B cell (primary cell): Measurements from ENCODE around the gene KIAA1217. TPM values are rescaled to one million over a fixed set of nuclear protein-coding genes. Genes with fewer than 3 reads are reported as not detected.
A peak's percentile ranks its signal among the peaks of the same experiment; 100 is the strongest.

ENCODE experiments used
- ATAC-seq: fragments of 200-7000 bp; cut with Tn5 transposase; one replicate; pipeline ENCODE4 v1.10.0; 2021; ENCODE audit warnings: low read depth, mild to moderate bottlenecking, moderate number of reproducible peaks, moderate library complexity
- CTCF ChIA-PET: fragments of 350-600 bp; sonication (Branson Sonifier 250); formaldehyde crosslinking; loops from one replicate; lab custom pipeline; 2021; ENCODE audit warnings: antibody characterized with exemption, inconsistent platforms; lab: Charles Lee
- POLR2A ChIA-PET: fragments of 350-600 bp; sonication (Branson Sonifier 250); formaldehyde crosslinking; loops from one replicate; lab custom pipeline; 2021; ENCODE audit warnings: antibody characterized with exemption; lab: Charles Lee
- DNase-seq: peaks from one replicate; pipeline ENCODE4 v3.0.0; 2013
- H2AFZ ChIP-seq: 2 replicates; pipeline ENCODE4 v1.6.1; 2012; ENCODE audit warnings: mild to moderate bottlenecking, low read depth, low read length; ENCODE audit not compliant: insufficient read depth, poor library complexity, severe bottlenecking
- H3K27ac ChIP-seq, 2 donors: 1 replicate in 1 of 2; 2 replicates in 1 of 2; pipeline ENCODE4 v1.5.1; 2012 to 2013; ENCODE audit warnings: low read length in 2 of 2, mild to moderate bottlenecking in 2 of 2, moderate library complexity in 1 of 2
- H3K27me3 ChIP-seq, 4 experiments: fragments of 200-600 bp in 1 of 4; sonication (generic) in 1 of 4; replicated peaks in 1 of 4; 1 replicate in 2 of 4; 2 replicates in 2 of 4; pipeline versions ENCODE4 v1.6.1 to v1.7.0; 2013 to 2016; ENCODE audit warnings: low read length in 3 of 4, mild to moderate bottlenecking in 2 of 4, mixed read lengths in 1 of 4, moderate library complexity in 1 of 4; ENCODE audit not compliant: insufficient read depth in 4 of 4, control insufficient read depth in 3 of 4; ENCODE audit errors: control extremely low read depth in 1 of 4
- H3K36me3 ChIP-seq, 2 experiments: replicated peaks in 1 of 2; 1 replicate in 1 of 2; 2 replicates in 1 of 2; pipeline versions ENCODE4 v1.6.1 to v1.7.1; 2013; ENCODE audit warnings: low read length in 1 of 2; ENCODE audit not compliant: insufficient read depth in 2 of 2, control insufficient read depth in 1 of 2; ENCODE audit errors: control extremely low read depth in 1 of 2, extremely low read depth in 1 of 2
- H3K4me1 ChIP-seq, 2 donors: fragments of 200-600 bp in 1 of 2; sonication (generic) in 1 of 2; 1 replicate in 1 of 2; 2 replicates in 1 of 2; pipeline versions ENCODE4 v1.5.1 to v1.6.1; 2013 to 2017; ENCODE audit warnings: low read length in 2 of 2; ENCODE audit not compliant: control insufficient read depth in 2 of 2, insufficient read depth in 2 of 2
- H3K4me2 ChIP-seq: replicated peaks from 2 replicates; pipeline ENCODE3; 2012; ENCODE audit warnings: mild to moderate bottlenecking, low read depth, low read length; ENCODE audit not compliant: poor library complexity, severe bottlenecking
- H3K4me3 ChIP-seq, 5 experiments: fragments of 200-600 bp in 1 of 5; sonication (generic) in 1 of 5; 1 replicate in 3 of 5; 2 replicates in 2 of 5; pipeline versions ENCODE4 v1.5.1 to v1.7.0; 2011 to 2016; ENCODE audit warnings: low read length in 4 of 5, mild to moderate bottlenecking in 4 of 5, low read depth in 2 of 5, control low read depth in 1 of 5, moderate library complexity in 1 of 5; ENCODE audit not compliant: insufficient read depth in 1 of 5; ENCODE audit errors: control extremely low read depth in 1 of 5, extremely low read depth in 1 of 5
- H3K79me2 ChIP-seq: fragments of 200-600 bp; sonication (generic); one replicate; pipeline ENCODE4 v1.6.0; 2016; ENCODE audit warnings: low read length; ENCODE audit not compliant: control insufficient read depth, insufficient read depth
- H3K9ac ChIP-seq: fragments of 200-600 bp; sonication (generic); 2 replicates; pipeline ENCODE4 v1.6.1; 2017; ENCODE audit warnings: mild to moderate bottlenecking, low read length, moderate library complexity
- H3K9me3 ChIP-seq, 3 donors: one replicate each; pipeline versions ENCODE4 v1.6.1 to v1.7.1; 2013; ENCODE audit warnings: low read length in 2 of 3; ENCODE audit not compliant: control insufficient read depth in 2 of 3, insufficient read depth in 1 of 3; ENCODE audit errors: control extremely low read depth in 1 of 3
- H4K20me1 ChIP-seq: 2 replicates; pipeline ENCODE4 v1.6.0; 2012; ENCODE audit warnings: mild to moderate bottlenecking, low read length; ENCODE audit not compliant: insufficient read depth, control insufficient read depth, poor library complexity, severe bottlenecking
- H3K27ac Mint-ChIP-seq: one replicate; pipeline ENCODE4 v1.8.0; 2021; ENCODE audit warnings: mixed read lengths
- H3K27me3 Mint-ChIP-seq: one replicate; pipeline ENCODE4 v1.8.0; 2021; ENCODE audit warnings: mixed read lengths
- H3K4me1 Mint-ChIP-seq: one replicate; pipeline ENCODE4 v1.8.0; 2021; ENCODE audit warnings: mixed read lengths
- H3K4me3 Mint-ChIP-seq: one replicate; pipeline ENCODE4 v1.8.0; 2021; ENCODE audit warnings: mixed read lengths
- H3K9me3 Mint-ChIP-seq: one replicate; pipeline ENCODE4 v1.8.0; 2022; ENCODE audit warnings: mixed read lengths; ENCODE audit not compliant: insufficient read depth
- EZH2 ChIP-seq: IDR thresholded peaks from 2 replicates; pipeline ENCODE4 v1.6.1; 2012; ENCODE audit warnings: borderline replicate concordance, low read depth, mild to moderate bottlenecking, moderate library complexity, low read length; ENCODE audit not compliant: insufficient read depth, poor library complexity, severe bottlenecking
- WGBS: methylation state at CpG from one replicate; pipeline ENCODE4 v1.1.5; 2013; ENCODE audit warnings: missing lambda C conversion rate; ENCODE audit not compliant: insufficient coverage; 5-methylcytosine and 5-hydroxymethylcytosine counted together
- intact Hi-C: fragments of 100-400 bp; cut with micrococcal nuclease; formaldehyde crosslinking; loops from one replicate; pipeline ENCODE4 v1.10.0; 2022
- polyA plus RNA-seq: library from polyadenylated mRNA; depleted of rRNA; stranded (reverse); fragments of >200 nt; gene quantifications from 2 replicates; pipeline ENCODE4 v1.2.3, GENCODE V29; 2012
- total RNA-seq, 2 donors: library from RNA; stranded (reverse); fragments of 120-200 nt in 1 of 2; gene quantifications; 1 replicate in 1 of 2; 2 replicates in 1 of 2; pipeline versions ENCODE4 v1.2.3 to v1.2.4, GENCODE V29; 2013 to 2022
- TF ChIP-seq, protein P1 (sequence below): fragments of 200-600 bp; IDR thresholded peaks from one replicate; pipeline ENCODE4 v1.8.0; 2022; ENCODE audit warnings: antibody characterized with exemption, mild to moderate bottlenecking

Gene KIAA1217
- total and polyA plus RNA-seq, 2 donors (not counting 1 experiment from before 2014, with no cell fraction given), result 0.67 TPM; not detected in 1

DNA sequence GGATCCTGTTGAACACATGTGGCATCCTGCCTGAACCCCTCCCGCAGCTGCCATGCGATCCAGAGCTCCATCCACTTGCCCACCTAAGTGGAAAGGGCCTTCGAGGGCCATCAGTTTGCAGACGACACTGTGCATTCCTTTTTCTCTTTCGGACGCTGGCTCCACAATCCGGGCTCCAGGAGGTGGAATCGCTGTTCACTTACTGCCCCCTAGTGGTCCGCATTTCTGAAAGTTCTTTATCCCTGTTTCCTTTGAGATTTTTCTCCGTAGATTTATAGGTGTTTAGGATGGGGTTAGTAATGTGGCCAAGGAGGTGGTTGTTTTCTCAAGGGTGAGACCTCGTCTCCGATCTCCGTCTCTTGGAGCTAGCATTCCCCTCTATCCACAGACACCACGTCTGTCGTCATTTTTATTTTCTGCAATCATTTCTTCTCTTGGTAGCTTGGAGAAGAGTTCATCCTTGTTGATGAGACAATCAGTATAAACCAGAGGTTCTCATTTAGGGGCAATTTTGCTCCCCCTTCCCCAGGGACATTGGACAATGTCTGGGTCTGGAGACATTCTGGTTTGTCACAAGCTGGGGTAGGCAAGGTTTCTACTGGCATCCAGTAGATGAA is 310.2 kb downstream of the KIAA1217 start:
- H3K27ac Mint-ChIP-seq, result no peak overlapping the region
- no peaks in the 10 kb centered on the region for H3K9me3 Mint-ChIP-seq
- ChIA-PET CTCF (interaction anchor here (0.8 kb wide), 1 partner anchor 13 kb away, joined by 3 read pairs; no protein-coding TSS in a partner anchor), POLR2A (no interaction called here)
- no peak overlapping the region for H3K4me3 Mint-ChIP-seq
- no peak overlapping the region for H2AFZ ChIP-seq
- H3K4me2 ChIP-seq, result no peak overlapping the region
- DNase-seq (no peak), ATAC-seq (no peak)
- intact Hi-C loops, result no loop called here
- peaks cover 0 to 7% (median 3%) of the 10 kb centered on the region in 4 experiments for H3K27me3 ChIP-seq
- no peaks in the 10 kb centered on the region for H3K4me1 Mint-ChIP-seq
- H3K9ac ChIP-seq, result no peak overlapping the region
- H3K9me3 ChIP-seq, result no peaks in the 10 kb centered on the region
- H3K27ac ChIP-seq, result no peak overlapping the region
- H3K36me3 ChIP-seq, result no peaks in the 10 kb centered on the region
- H4K20me1 ChIP-seq, result no peaks in the 10 kb centered on the region
- TF ChIP-seq EZH2, result no peak
- TF ChIP-seq, protein P1, sequence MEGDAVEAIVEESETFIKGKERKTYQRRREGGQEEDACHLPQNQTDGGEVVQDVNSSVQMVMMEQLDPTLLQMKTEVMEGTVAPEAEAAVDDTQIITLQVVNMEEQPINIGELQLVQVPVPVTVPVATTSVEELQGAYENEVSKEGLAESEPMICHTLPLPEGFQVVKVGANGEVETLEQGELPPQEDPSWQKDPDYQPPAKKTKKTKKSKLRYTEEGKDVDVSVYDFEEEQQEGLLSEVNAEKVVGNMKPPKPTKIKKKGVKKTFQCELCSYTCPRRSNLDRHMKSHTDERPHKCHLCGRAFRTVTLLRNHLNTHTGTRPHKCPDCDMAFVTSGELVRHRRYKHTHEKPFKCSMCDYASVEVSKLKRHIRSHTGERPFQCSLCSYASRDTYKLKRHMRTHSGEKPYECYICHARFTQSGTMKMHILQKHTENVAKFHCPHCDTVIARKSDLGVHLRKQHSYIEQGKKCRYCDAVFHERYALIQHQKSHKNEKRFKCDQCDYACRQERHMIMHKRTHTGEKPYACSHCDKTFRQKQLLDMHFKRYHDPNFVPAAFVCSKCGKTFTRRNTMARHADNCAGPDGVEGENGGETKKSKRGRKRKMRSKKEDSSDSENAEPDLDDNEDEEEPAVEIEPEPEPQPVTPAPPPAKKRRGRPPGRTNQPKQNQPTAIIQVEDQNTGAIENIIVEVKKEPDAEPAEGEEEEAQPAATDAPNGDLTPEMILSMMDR, result peak; percentile 49
- peaks cover 14% of the 10 kb centered on the region for H3K27me3 Mint-ChIP-seq
- H3K4me3 ChIP-seq, result no peak overlapping the region
- no peaks in the 10 kb centered on the region for H3K4me1 ChIP-seq
- H3K79me2 ChIP-seq, result no peaks in the 10 kb centered on the region
- 8% methylated on average over 9 of the region's 15 CpGs for WGBS

DNA sequence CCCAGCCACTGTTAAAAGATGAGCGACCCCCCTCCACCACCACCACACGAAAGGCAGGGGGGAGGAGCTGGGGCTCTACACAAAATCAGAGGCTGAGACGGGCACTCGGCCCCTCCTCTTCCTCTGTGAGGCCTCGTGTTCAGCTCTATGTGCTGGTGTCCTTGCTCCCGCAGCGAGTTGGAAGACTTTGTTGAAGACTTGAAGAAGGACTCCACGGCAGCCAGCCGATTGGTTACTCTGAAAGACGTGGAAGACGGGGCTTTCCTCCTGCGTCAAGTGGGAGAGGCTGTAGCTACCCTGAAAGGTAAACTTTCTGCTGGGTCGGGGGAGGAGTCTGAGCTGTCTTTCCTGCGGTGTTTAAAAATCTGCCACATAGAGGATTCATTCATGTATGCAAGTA is 311.0 kb downstream of the KIAA1217 start:
- no peak for DNase-seq
- H3K27ac Mint-ChIP-seq, result no peak overlapping the region

More for the DNA sequence above, 311.0 kb downstream of the KIAA1217 start:
- H3K4me2 ChIP-seq, result no peak overlapping the region
- H3K79me2 ChIP-seq, result no peaks in the 10 kb centered on the region
- no peaks in the 10 kb centered on the region for H3K4me1 ChIP-seq
- H3K4me3 Mint-ChIP-seq, result no peak overlapping the region
- peaks cover 18% of the 10 kb centered on the region for H3K27me3 Mint-ChIP-seq
- no peak overlapping the region for H3K4me3 ChIP-seq
- no peaks in the 10 kb centered on the region for H3K4me1 Mint-ChIP-seq
- no peaks in the 10 kb centered on the region for H4K20me1 ChIP-seq
- intact Hi-C loops, result no loop called here
- H3K27me3 ChIP-seq, result peaks cover 0 to 7% (median 3%) of the 10 kb centered on the region in 4 experiments
- no peak for TF ChIP-seq EZH2
- TF ChIP-seq, protein P1, result no peak
- no peak overlapping the region for H3K27ac ChIP-seq
- ChIA-PET POLR2A (no interaction called here), CTCF (no interaction called here)
- no peak for ATAC-seq
- peak overlapping the region; percentile 28 for H2AFZ ChIP-seq
- no peaks in the 10 kb centered on the region for H3K9me3 Mint-ChIP-seq
- no peak overlapping the region for H3K9ac ChIP-seq
- WGBS, result 39% methylated on average over 8 of the region's 14 CpGs
- no peaks in the 10 kb centered on the region for H3K36me3 ChIP-seq
- H3K9me3 ChIP-seq, result peaks cover 0 to 1% (median 0%) of the 10 kb centered on the region in 3 donors
